Prostate gland (tissue), 2 donors: ENCODE results near the gene SMG6.
"Not testable (repeated sequence)": the region's sequence is repeated elsewhere in the genome, so short reads cannot be mapped to it uniquely, and the experiment has no call there.

Source experiments
- CTCF ChIP-seq, 4 experiments: fragments of 200-600 bp in 2 of 4; fragments of 450-650 bp in 2 of 4; sonication (generic) in 2 of 4; IDR thresholded peaks; 1 replicate in 3 of 4; 2 replicates in 1 of 4; pipeline ENCODE4 v1.5.1; 2016 to 2019; ENCODE audit warnings: antibody characterized with exemption in 4 of 4, mild to moderate bottlenecking in 2 of 4, moderate library complexity in 2 of 4
- POLR2A ChIP-seq: fragments of 450-650 bp; IDR thresholded peaks from one replicate; pipeline ENCODE4 v1.6.1; 2016; ENCODE audit warnings: antibody characterized with exemption, mild to moderate bottlenecking
- POLR2AphosphoS5 ChIP-seq: sonication (generic); formaldehyde crosslinking; IDR thresholded peaks from one replicate; pipeline ENCODE4 v1.6.1; 2017; ENCODE audit warnings: antibody characterized with exemption

GRCh38 chr17:2265166-2265565 lies 38.4 kb downstream of the SMG6 start:
- not testable (repeated sequence) for TF ChIP-seq CTCF (IDR thresholded peaks at IDR 0.05); POLR2AphosphoS5; POLR2A
